HG03108 (cell line): ENCODE data around the gene AUTS2.
"Not testable (repeated sequence)": the region's sequence is repeated elsewhere in the genome, so short reads cannot be mapped to it uniquely, and the experiment has no call there.

Source experiments
- ATAC-seq: cut with Tn5 transposase; IDR thresholded peaks from one replicate; pipeline ENCODE4 v1.9.1; 2021; ENCODE audit warnings: moderate library complexity; ENCODE audit not compliant: unreplicated experiment

AUTS2 gene

DNA sequence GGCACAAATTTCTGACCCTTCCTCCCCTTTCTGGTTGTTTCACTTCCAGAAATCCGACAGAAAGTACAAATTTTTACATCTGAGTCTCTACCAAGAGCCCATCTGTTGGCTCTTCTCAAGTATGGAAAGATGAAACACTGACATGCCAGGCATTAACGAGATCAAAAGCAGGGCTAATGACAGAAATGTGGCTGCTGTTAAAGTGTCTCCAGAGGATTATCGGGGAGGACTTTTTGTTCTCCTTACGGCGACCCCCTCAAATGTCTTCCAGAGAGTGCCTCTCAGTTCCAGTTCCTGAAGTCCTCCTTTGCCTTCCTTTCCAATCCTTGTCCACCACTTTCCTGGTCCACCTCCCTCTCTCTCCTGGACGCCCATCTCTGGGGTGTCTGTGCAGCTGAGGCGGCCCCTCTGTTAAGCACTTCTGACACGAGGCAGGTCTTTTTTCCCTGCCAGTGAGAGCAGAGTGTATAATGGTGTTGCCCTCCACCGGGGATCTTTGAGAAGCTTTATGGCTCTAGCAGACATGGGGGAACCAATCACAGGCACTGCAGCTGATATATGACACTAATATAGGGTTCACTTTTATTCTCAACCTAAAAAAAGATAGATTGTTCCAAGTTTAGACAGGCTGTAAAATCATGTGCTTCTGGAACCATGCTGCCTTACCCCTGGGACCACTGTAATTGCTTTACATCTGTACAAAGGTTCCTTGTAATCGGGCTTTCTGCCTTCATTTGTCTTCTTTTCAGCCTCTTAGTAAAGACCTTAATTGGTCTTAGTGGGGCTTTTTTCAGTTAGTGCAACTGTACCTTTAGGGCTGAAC, 757.1 kb downstream of the AUTS2 start:
- ATAC-seq = no peak

DNA sequence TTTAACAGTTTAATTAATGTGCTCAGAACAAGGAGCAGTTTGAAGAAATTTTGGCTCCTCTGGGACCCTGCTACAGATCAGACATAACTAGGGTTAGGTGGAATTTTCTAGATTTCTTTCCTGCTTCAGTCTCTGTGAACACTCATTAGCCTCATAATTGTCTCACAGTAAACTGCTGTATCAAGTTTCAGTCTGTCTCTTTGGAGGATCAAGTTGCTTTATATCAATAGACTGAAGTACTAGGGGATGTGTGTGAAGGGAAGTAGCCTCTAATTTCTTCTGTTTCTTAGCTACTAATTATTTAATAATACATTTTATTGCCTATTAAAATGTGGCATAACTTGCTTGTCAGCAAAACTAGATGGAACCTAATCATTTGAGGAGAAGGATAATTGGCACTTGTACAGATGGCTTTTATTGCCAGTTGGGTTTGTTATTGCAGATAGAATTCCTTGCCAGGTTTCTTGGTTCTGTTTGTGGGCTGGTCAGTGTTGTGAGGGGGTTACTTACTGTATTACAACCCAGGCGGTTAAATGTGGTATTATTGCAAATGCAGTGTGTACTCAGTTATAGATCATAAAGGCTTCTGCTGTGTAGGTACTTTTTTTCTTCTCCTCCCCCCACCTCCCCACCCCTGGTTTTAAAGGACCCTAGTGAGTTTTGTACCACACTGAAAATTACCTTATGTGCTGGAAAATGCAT, 758.0 kb downstream of the AUTS2 start:
- ATAC-seq = no peak

GRCh38 chr7:70356787-70357328, 758.6 kb downstream of the AUTS2 start:
- no peak for ATAC-seq

DNA sequence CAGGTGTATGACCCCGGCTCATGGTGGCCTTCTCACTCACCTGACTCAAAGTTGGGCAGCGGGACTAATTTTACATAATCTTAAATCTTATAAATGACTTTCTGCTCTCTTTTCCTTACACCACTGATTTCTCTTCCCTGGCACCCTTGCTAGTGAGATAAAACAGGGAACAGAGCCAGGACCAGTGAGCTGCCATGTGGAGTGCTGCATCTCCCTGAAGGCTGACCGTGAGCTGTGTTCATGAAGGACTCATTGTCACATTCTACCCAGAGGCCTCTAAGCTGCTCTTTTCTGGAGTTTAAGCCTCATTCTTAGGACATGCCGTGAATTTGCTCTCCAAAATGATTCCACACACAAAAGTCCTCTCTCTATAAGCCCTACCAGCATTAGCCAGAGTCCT, 762.3 kb downstream of the AUTS2 start:
- ATAC-seq = no peak

DNA sequence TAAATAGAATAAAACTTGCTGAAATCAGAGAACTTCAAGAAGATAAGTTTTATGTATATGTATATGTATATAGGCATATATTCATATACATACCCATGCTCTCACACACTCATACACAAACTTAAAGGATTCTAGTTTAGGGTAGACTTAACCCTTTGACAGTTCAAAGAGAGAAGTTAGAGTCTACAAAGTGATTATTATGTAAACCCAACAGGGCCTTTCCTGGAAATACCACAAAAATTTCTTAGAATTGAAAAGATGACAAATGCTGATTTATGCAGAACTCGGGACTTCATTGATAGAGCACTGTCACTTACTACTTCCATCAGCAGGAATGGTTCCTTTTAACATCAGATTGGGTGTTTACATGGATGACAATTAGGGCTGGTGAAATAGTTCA, 763.5 kb downstream of the AUTS2 start:
- no peak for ATAC-seq

DNA sequence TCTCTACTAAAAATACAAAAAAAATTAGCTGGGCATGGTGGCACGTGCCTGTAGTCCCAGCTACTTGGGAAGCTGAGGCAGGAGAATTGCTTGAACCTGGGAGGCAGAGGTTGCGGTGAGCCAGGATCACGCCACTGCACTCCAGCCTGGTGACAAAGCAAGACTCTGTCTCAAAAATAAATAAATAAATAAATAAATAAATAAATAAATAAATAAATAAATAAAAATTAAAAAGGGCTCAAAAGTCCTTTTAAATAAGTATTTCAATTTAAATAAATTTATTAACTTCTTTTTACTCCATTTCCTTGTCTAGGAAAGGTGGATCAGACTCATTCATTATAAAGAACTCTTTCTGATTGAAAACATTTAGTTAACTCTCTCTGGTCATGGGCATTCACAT, 766.1 kb downstream of the AUTS2 start:
- not testable (repeated sequence) for ATAC-seq

- ATAC-seq = no peak
These were observed 773.4 kb downstream of the AUTS2 start for GRCh38 chr7:70371652-70372051.

- ATAC-seq = no peak
These were observed 774.7 kb downstream of the AUTS2 start for GRCh38 chr7:70372768-70373515.

GRCh38 chr7:70374772-70375533, 776.7 kb downstream of the AUTS2 start:
- ATAC-seq = no peak

DNA sequence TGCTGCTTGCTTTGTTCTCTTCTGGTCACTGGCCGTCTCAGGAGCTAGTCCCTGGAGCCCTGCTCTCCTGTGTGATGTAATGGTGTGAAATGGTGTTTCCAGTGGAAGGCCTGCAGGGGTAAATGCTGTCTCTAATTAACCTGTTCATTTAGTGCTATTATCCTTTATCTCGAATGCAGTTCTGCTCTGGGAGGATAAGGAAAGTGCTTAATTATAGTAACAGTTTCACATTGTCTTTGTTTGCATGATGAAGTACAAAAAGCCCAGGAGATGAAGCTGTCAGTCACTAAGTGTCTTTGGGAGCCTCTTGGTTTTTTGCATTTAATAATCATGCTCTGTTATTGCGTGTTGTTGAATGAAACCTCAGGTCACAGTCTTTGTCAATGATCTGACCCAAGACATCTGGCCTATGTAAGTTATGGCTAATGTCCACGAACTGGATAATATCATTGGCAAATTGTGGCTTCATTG, 778.3 kb downstream of the AUTS2 start:
- no peak for ATAC-seq

DNA sequence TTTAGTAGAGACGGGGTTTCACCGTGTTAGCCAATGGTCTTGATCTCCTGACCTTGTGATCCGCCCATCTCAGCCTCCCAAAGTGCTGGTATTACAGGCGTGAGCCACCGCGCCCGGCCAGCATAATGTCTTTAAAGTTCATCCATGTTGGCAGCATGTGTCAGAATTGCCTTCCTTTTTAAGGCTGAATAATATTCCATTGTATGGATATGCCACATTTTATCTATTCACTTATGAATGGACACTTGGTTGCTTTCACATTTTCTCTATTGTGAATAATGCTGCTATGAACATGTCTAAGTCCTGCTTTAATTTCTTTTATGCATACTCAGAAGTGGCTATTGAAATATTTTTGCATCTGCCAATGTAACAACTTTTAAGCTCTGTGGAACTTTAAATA, 779.7 kb downstream of the AUTS2 start:
- no peak for ATAC-seq

DNA sequence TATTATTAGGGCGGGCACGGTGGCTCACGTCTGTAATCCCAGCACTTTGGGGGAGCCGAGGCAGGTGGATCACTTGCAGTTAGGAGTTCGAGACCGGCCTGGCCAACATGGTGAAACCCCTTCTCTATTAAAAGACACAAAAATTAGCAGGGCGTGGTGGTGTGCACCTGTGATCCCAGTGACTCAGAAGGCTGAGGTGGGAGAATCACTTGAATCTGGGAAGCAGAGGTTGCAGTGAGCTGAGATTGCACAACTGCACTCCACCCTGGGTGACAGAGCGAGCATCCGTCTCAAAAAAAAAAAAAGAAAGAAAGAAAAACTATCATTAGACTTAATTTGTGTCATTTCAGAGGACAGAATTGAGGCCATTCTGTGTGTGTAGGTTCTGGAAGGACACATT, 780.9 kb downstream of the AUTS2 start:
- no peak for ATAC-seq

DNA sequence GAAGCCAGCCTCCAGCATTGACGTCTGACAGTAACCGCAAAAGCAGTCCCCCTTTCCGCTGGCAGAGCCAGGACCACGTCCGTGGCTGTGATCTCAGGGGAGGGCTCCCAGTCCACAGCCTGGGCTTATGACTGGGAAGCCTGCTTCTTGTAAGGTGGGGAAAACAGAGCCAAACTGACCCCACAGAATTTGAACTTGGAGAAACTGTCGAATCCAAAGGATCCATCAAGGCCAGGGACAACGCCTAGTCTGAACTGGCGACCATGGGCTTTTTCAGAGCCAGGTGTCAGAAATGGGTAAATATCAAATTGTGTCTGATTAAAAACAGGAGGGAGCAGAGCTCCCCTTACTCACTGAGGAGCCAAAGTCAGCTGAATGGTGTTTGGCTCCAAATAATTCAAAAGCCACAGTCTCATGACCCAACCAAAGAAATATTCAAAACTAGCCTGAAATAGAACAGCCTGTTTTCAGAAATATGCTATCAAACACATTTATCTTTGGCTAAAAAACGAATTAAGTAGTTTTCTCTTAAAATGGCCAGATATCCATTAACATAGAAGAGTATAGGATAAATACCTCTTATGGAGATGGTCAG, 782.2 kb downstream of the AUTS2 start:
- ATAC-seq = no peak

DNA sequence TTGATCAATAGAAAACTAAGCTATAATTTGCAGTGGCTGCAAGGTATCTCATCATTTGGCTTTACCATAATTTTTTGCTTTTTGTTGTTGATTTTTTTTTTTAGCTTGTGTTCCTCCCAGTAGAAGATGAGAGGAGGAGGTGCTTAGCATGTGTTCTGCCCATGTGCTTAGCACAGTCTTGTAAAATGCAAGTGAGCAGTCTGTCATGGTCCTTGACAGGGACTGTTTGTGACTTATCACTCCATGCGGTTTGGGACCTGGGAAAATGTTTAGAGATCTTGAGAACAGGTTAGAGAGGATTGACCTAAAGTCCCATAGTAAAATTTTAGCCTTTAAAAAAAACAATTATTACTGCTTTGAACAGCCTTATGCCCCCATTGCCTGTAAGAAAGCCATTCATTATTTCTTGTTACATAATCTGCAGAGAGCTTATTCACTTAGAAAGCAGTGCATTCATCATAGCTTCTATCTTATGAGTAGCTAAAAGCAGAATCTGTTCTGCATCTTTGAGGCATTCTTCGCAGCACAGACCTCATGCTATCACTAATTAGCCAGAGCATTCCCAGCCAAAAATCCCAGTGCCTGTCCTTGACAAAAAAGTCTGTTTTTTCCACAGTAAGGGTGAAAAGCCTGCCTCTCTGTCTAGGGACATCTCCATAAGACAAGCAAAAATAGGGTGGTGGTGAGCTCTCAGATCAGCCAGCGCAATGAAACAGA, 784.9 kb downstream of the AUTS2 start:
- ATAC-seq = no peak

- ATAC-seq = no peak
These were observed 785.7 kb downstream of the AUTS2 start for GRCh38 chr7:70384024-70384423.

DNA sequence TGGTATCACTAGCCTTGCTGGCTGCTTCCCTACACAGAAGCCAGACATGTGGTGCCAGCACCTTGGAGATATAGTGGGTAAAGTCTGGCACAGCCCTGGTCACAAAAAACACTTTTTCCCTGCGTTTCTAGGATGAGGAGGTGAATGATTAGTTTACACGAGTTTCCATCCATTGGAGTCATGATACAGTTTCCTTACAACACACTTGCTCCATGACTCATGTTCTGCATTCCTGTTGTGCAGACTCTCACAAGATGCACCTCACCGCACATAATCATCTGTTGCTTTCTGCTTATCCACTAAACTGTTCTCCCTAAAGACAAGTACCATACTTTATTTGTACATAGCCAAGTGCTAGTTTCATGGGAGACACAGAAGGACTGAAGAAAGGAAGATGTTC, 786.6 kb downstream of the AUTS2 start:
- ATAC-seq = no peak

DNA sequence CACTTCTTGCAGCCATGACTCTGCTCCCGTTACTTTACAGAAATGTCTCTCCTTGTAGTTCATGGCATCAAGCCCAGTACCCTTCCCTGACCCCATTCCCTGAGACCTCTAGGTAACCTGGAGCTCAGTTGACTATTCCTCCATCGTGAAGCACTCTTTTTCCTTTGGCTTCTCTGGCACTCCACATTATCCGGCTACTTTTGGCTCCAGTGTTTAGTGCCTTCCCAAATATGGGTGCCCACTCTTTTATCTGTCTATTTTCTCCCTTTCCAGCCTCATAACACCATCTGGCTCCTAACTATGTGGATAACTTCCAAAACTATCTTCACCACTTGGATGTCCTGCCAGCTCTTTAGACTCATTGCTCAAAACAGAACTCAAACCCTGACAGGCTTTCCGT, 788.9 kb downstream of the AUTS2 start:
- ATAC-seq = no peak

GRCh38 chr7:70389531-70390151, 791.4 kb downstream of the AUTS2 start:
- ATAC-seq = no peak

- ATAC-seq = no peak
These were observed 792.0 kb downstream of the AUTS2 start for GRCh38 chr7:70390251-70390650.
